Thyroid gland (tissue), 4 donors: ENCODE results near the gene POLR3GL.

Source experiments
- CTCF ChIP-seq, 6 experiments: fragments of 200-600 bp in 3 of 6; fragments of 450-650 bp in 3 of 6; sonication (generic) in 3 of 6; IDR thresholded peaks; one replicate each; pipeline ENCODE4 v1.5.1; 2016 to 2019; ENCODE audit warnings: antibody characterized with exemption in 6 of 6, mild to moderate bottlenecking in 2 of 6, inconsistent platforms in 1 of 6, moderate library complexity in 1 of 6
- POLR2A ChIP-seq, 2 donors: fragments of 450-650 bp; IDR thresholded peaks; one replicate each; pipeline ENCODE4 v1.6.1; 2017; ENCODE audit warnings: antibody characterized with exemption in 2 of 2, mild to moderate bottlenecking in 2 of 2, moderate library complexity in 1 of 2

- TF ChIP-seq CTCF (IDR thresholded peaks at IDR 0.05) (no peak), POLR2A (IDR thresholded peaks at IDR 0.05) (no peak)
These were observed 10.6 kb upstream of the POLR3GL start for GRCh38 chr1:145953861-145954260.
